PC-9 (cell line): ENCODE results near the gene EGFR. TPM values are rescaled to one million over a fixed set of nuclear protein-coding genes. Genes with fewer than 3 reads are reported as not detected.

Experiments
- BruUV-seq: library from RNA; stranded (reverse); fragments of 400-500 nt; replicated peaks from 2 replicates; lab custom pipeline; 2021; lab: Mats Ljungman, UMichigan
- CTCF ChIA-PET: fragments of 300-600 bp; sonication (Branson Sonifier 250); formaldehyde crosslinking; loops from one replicate; lab custom pipeline; 2022; ENCODE audit warnings: antibody characterized with exemption; lab: Charles Lee
- POLR2A ChIA-PET: fragments of 300-600 bp; sonication (Branson Sonifier 250); formaldehyde crosslinking; loops from one replicate; lab custom pipeline; 2022; ENCODE audit warnings: antibody characterized with exemption; ENCODE audit not compliant: unreplicated experiment; lab: Charles Lee
- DNase-seq, 2 experiments: peaks; one replicate each; pipeline versions ENCODE4 v3.0.0 to v3.0.0-alpha.2; 2015 to 2022; ENCODE audit warnings: mixed read lengths in 1 of 2
- H2AFZ ChIP-seq: fragments of 200-600 bp; sonication (generic); 2 replicates; pipeline ENCODE4 v1.8.1; 2017; ENCODE audit warnings: antibody characterized with exemption
- H3F3A ChIP-seq: fragments of 200-600 bp; sonication (generic); 2 replicates; pipeline ENCODE4 v1.8.1; 2017; ENCODE audit warnings: antibody characterized with exemption, mild to moderate bottlenecking, low read depth; ENCODE audit not compliant: insufficient read depth
- H3K27ac ChIP-seq: fragments of 200-600 bp; sonication (generic); 2 replicates; pipeline ENCODE4 v1.6.1; 2016; ENCODE audit warnings: mixed run types
- H3K27me3 ChIP-seq: fragments of 200-600 bp; sonication (generic); 2 replicates; pipeline ENCODE4 v1.6.1; 2016; ENCODE audit warnings: low read depth, mixed run types; ENCODE audit not compliant: insufficient read depth
- H3K36me3 ChIP-seq: fragments of 200-600 bp; sonication (generic); 2 replicates; pipeline ENCODE4 v1.6.1; 2016; ENCODE audit warnings: low read depth, mixed run types
- H3K4me1 ChIP-seq: fragments of 200-600 bp; sonication (generic); replicated peaks from 2 replicates; pipeline ENCODE4 v1.6.1; 2016; ENCODE audit warnings: mixed run types; ENCODE audit not compliant: insufficient read depth
- H3K4me2 ChIP-seq: fragments of 200-600 bp; sonication (generic); 2 replicates; pipeline ENCODE4 v1.6.1; 2017; ENCODE audit warnings: mixed run types
- H3K4me3 ChIP-seq: fragments of 200-600 bp; sonication (generic); 2 replicates; pipeline ENCODE4 v1.6.1; 2016; ENCODE audit warnings: mixed run types
- H3K79me2 ChIP-seq: fragments of 200-600 bp; sonication (generic); 2 replicates; pipeline ENCODE4 v1.6.1; 2017; ENCODE audit warnings: low read depth, mixed run types
- H3K9me2 ChIP-seq: fragments of 200-600 bp; sonication (generic); 2 replicates; pipeline ENCODE4 v1.8.1; 2017; ENCODE audit warnings: mild to moderate bottlenecking; ENCODE audit not compliant: insufficient read depth
- H3K9me3 ChIP-seq: fragments of 200-600 bp; sonication (generic); 2 replicates; pipeline ENCODE4 v1.8.1; 2016; ENCODE audit warnings: low read depth; ENCODE audit not compliant: insufficient read depth
- H4K20me1 ChIP-seq: fragments of 200-600 bp; sonication (generic); 2 replicates; pipeline ENCODE4 v1.8.1; 2017; ENCODE audit not compliant: insufficient read depth
- EZH2 ChIP-seq: fragments of 200-600 bp; sonication (generic); IDR thresholded peaks from 2 replicates; pipeline ENCODE4 v1.8.0; 2017; ENCODE audit warnings: antibody characterized with exemption, low read depth
- intact Hi-C: fragments of 100-400 bp; cut with micrococcal nuclease; formaldehyde crosslinking; loops from one replicate; pipeline ENCODE4 v1.10.0; 2022; ENCODE audit not compliant: unreplicated experiment
- total RNA-seq: library from RNA; stranded (reverse); gene quantifications from 2 replicates; pipeline ENCODE4 v1.2.3, GENCODE V29; 2021
- TF ChIP-seq, protein P1 (sequence below): fragments of 200-600 bp; sonication (generic); conservative IDR thresholded peaks from 2 replicates; pipeline ENCODE4 v1.6.1; 2017; ENCODE audit warnings: mixed run types, antibody characterized with exemption, mild to moderate bottlenecking, moderate library complexity

EGFR gene
- total RNA-seq, 1 experiment from 2014 or later, result 342 TPM

DNA sequence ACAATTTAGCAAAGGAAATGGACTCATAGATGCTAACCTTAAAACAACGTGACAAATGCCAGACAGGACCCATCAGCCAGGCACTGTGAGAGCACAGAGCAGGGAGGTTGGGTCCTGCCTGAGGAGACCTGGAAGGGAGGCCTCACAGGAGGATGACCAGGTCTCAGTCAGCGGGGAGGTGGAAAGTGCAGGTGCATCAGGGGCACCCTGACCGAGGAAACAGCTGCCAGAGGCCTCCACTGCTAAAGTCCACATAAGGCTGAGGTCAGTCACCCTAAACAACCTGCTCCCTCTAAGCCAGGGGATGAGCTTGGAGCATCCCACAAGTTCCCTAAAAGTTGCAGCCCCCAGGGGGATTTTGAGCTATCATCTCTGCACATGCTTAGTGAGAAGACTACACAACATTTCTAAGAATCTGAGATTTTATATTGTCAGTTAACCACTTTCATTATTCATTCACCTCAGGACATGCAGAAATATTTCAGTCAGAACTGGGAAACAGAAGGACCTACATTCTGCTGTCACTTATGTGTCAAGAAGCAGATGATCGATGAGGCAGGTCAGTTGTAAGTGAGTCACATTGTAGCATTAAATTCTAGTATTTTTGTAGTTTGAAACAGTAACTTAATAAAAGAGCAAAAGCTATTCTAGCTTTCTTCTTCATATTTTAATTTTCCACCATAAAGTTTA is 188.8 kb downstream of the EGFR start:
- intact Hi-C loops, result loop anchor here (2.0 kb wide), 1 partner anchor 47 kb away; no protein-coding TSS in a partner anchor
- no TSS peak for BruUV-seq
- Histone ChIP-seq H2AFZ (no peak overlapping the region), H3K27me3 (no peaks in the 10 kb centered on the region), H3F3A (peaks cover 82% of the 10 kb centered on the region), H3K36me3 (peaks cover 62% of the 10 kb centered on the region), H3K27ac (no peak overlapping the region), H3K4me2 (no peak overlapping the region), H3K79me2 (peaks cover 15% of the 10 kb centered on the region; the same call in 1 of the 2 replicates), H4K20me1 (peaks cover 19% of the 10 kb centered on the region; the same call in 1 of the 2 replicates), H3K4me3 (no peak overlapping the region), H3K9me2 (no peaks in the 10 kb centered on the region), H3K4me1 (peaks cover 14% of the 10 kb centered on the region), H3K9me3 (no peaks in the 10 kb centered on the region)
- ChIA-PET POLR2A (interaction anchor here (0.7 kb wide), 2 partner anchors 75 to 365 kb away, joined by 4 to 7 read pairs; no protein-coding TSS in a partner anchor), CTCF (interaction anchor here (0.6 kb wide), 1 partner anchor 44 kb away, joined by 3 read pairs; no protein-coding TSS in a partner anchor)
- TF ChIP-seq, protein P1, sequence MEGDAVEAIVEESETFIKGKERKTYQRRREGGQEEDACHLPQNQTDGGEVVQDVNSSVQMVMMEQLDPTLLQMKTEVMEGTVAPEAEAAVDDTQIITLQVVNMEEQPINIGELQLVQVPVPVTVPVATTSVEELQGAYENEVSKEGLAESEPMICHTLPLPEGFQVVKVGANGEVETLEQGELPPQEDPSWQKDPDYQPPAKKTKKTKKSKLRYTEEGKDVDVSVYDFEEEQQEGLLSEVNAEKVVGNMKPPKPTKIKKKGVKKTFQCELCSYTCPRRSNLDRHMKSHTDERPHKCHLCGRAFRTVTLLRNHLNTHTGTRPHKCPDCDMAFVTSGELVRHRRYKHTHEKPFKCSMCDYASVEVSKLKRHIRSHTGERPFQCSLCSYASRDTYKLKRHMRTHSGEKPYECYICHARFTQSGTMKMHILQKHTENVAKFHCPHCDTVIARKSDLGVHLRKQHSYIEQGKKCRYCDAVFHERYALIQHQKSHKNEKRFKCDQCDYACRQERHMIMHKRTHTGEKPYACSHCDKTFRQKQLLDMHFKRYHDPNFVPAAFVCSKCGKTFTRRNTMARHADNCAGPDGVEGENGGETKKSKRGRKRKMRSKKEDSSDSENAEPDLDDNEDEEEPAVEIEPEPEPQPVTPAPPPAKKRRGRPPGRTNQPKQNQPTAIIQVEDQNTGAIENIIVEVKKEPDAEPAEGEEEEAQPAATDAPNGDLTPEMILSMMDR, result no peak
- no peak for TF ChIP-seq EZH2
- no peak for DNase-seq

DNA sequence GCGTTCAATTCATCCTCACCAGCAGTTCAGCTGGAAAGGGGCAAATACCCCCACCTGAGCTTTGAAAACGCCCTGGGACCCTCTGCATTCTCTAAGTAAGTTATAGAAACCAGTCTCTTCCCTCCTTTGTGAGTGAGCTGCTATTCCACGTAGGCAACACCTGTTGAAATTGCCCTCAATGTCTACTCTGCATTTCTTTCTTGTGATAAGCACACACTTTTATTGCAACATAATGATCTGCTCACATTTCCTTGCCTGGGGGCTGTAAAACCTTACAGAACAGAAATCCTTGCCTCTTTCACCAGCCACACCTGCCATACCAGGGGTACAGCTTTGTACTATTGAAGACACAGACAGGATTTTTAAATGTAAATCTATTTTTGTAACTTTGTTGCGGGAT is 190.5 kb downstream of the EGFR start:
- Histone ChIP-seq H2AFZ (no peak overlapping the region), H3F3A (peaks cover 73% of the 10 kb centered on the region), H3K4me1 (peaks cover 14% of the 10 kb centered on the region), H3K4me3 (no peak overlapping the region), H4K20me1 (peaks cover 19% of the 10 kb centered on the region; the same call in 1 of the 2 replicates), H3K79me2 (peaks cover 15% of the 10 kb centered on the region; the same call in 1 of the 2 replicates), H3K36me3 (peaks cover 49% of the 10 kb centered on the region), H3K27ac (peak overlapping the region; percentile 4), H3K9me3 (no peaks in the 10 kb centered on the region), H3K9me2 (no peaks in the 10 kb centered on the region), H3K27me3 (no peaks in the 10 kb centered on the region), H3K4me2 (peak overlapping the region; percentile 8)
- intact Hi-C loops, result loop anchor here (2.0 kb wide), 1 partner anchor 45 kb away; no protein-coding TSS in a partner anchor
- no peak for TF ChIP-seq EZH2
- TF ChIP-seq, protein P1, result no peak
- BruUV-seq, result no TSS peak
- peak in 1 of 2 experiments; percentile 88 for DNase-seq
- ChIA-PET CTCF (interaction anchor here (0.5 kb wide), 1 partner anchor 21 kb away, joined by 3 read pairs; no protein-coding TSS in a partner anchor), POLR2A (no interaction called here)

DNA sequence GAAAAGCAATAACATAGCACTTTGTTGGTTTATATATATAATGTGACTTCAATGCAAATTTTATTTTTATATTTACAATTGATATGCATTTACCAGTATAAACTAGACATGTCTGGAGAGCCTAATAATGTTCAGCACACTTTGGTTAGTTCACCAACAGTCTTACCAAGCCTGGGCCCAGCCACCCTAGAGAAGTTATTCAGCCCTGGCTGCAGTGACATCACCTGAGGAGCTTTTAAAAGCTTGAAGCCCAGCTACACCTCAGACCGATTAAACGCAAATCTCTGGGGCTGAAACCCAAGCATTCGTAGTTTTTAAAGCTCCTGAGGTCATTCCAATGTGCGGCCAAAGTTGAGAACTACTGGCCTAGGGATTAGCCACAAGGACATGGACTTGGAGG is 191.4 kb downstream of the EGFR start:
- no TSS peak for BruUV-seq
- TF ChIP-seq, protein P1, result no peak
- TF ChIP-seq EZH2, result no peak
- peaks cover 65% of the 10 kb centered on the region for H3F3A ChIP-seq
- intact Hi-C loops, result loop anchor here (2.0 kb wide), 1 partner anchor 35 kb away; no protein-coding TSS in a partner anchor
- H3K36me3 ChIP-seq, result peaks cover 41% of the 10 kb centered on the region
- H3K4me3 ChIP-seq, result no peak overlapping the region
- ChIA-PET POLR2A (no interaction called here), CTCF (interaction anchor here (1.2 kb wide), 1 partner anchor 45 kb away, joined by 5 read pairs; no protein-coding TSS in a partner anchor)
- DNase-seq, result no peak
- peaks cover 14% of the 10 kb centered on the region for H3K4me1 ChIP-seq
- H3K79me2 ChIP-seq, result peaks cover 12% of the 10 kb centered on the region; the same call in 1 of the 2 replicates
- H3K27ac ChIP-seq, result no peak overlapping the region
- H4K20me1 ChIP-seq, result peaks cover 19% of the 10 kb centered on the region; the same call in 1 of the 2 replicates
- no peaks in the 10 kb centered on the region for H3K27me3 ChIP-seq
- no peak overlapping the region for H2AFZ ChIP-seq
- no peaks in the 10 kb centered on the region for H3K9me3 ChIP-seq
- H3K4me2 ChIP-seq, result no peak overlapping the region
- no peaks in the 10 kb centered on the region for H3K9me2 ChIP-seq
